T-helper 2 cell (primary cell): ENCODE measurements around the gene ZSCAN32.

ENCODE experiments used
- DNase-seq, 5 experiments: peaks; one replicate each; pipeline versions ENCODE4 v3.0.0 to v3.0.0-alpha.2; 2012 to 2022

The ZSCAN32 gene

DNA sequence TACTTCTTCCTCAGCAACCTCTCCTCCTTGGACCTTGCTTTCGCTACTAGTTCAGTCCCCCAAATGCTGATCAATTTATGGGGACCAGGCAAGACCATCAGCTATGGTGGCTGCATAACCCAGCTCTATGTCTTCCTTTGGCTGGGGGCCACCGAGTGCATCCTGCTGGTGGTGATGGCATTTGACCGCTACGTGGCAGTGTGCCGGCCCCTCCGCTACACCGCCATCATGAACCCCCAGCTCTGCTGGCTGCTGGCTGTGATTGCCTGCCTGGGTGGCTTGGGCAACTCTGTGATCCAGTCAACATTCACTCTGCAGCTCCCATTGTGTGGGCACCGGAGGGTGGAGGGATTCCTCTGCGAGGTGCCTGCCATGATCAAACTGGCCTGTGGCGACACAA, 44.7 kb downstream of the ZSCAN32 start:
- DNase-seq: no peak

DNA sequence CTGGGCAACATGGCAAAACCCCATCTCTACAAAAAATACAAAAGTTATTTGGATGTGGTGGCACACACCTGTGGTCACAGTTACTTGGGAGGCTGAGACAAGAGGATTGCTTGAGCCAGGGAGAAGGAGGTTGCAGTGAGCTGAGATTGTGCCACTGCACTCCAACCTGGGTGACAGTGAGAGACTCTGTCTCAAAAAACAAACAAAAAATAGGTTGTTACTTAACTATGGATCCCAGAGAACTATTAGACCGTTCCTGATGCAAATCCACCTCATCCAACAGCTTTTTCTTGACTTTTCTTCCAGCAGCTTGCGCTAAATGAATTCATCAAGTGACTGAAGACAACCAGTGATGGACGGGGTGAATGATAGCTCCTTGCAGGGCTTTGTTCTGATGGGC, 45.2 kb downstream of the ZSCAN32 start, which contains the start of gene OR2C1:
Gene OR2C1, plus strand, starts transcription at position 301 of the 400 bp plus-strand sequence. Its CDS starts 52 bp downstream, at position 353.
- no peak for DNase-seq

DNA sequence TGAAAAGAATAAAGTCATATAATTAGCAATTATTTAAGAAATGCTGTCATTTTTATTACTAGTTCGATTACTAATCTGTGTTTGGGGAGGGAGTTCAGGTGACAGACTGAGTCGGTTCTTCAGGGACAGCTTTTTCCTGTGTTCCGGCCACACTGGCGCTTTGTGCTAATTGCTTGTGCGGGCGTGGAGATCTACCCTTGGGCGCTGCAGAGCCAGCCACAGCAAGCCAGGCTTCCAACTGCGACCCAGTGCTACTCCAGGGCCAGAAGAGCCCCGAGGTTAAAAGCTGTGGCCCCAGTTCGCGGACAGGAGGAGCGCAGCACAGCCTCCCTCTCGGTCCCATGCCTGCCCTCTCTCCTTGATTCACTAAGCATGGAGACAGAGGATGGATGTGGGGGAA, 51.6 kb downstream of the ZSCAN32 start:
- no peak for DNase-seq

DNA sequence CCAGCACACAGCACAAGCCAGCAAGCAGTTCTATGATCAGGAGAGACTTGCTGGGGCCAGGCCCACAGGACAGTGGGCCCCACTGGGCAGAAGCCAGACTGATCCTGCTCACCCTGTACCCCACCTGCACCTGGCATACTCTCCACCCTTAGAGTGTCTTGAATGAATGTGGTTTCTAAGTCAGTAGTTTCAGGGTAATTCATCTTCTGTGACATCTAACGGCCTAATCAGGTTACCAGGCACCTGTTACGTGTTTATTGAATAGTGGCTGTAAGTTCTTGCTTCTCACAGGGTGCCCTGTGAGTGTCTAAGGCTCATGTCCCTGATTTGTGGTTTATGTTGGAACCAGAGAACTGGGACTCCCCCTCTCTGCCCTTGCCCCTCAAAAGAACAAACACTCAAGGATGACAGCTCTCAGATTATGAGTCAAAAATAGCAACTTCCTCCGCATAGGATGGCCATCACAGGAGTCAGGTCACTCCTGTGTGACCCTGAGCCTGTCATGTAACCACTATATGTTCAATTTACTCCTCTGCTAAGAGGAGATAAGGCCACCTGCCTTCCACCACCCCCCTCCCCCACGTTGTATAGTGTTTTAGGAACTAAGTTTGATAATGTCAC, 52.1 kb downstream of the ZSCAN32 start:
- no peak for DNase-seq

DNA sequence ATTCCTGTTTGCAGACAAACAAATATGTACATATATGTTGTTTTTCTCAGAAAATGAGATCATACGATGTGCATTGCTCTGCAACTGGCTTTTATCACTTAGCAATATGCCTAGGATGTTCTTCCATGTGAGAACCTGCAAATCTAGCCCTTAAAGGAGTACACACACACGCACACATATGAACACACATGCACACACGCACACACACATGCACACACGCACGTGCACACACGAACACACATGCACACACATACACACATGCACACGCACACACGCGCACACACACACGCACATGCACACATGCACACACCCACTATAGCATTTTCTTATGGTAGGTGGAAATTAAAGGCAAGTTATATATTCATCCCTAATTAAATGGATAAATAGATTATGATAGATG, 53.2 kb downstream of the ZSCAN32 start:
- DNase-seq: no peak

DNA sequence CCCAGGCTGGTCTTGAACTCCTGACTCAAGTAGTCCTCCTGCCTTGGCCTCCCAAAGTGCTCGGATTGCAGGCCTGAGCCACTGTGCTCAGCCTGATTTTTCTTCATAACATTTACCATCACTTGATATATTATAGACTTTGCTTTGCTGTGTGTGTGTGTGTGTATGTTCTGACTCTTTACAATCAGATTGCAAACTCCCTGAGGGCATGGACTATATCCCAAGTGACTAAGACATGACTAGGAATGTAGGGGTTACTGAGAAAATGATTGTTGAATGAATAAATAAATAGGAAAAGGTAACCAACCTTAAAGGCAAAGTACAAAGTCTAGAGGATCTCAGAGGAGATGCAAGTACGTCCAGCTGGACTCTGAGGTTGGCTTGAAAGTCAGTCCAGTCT, 54.8 kb downstream of the ZSCAN32 start:
- no peak for DNase-seq
